HG02870 (cell line): Measurements from ENCODE around the gene SEBOX.

Experiments used
- ATAC-seq: cut with Tn5 transposase; IDR thresholded peaks from one replicate; pipeline ENCODE4 v1.9.1; 2021; ENCODE audit warnings: mild to moderate bottlenecking, moderate library complexity; ENCODE audit not compliant: unreplicated experiment

The SEBOX gene

DNA sequence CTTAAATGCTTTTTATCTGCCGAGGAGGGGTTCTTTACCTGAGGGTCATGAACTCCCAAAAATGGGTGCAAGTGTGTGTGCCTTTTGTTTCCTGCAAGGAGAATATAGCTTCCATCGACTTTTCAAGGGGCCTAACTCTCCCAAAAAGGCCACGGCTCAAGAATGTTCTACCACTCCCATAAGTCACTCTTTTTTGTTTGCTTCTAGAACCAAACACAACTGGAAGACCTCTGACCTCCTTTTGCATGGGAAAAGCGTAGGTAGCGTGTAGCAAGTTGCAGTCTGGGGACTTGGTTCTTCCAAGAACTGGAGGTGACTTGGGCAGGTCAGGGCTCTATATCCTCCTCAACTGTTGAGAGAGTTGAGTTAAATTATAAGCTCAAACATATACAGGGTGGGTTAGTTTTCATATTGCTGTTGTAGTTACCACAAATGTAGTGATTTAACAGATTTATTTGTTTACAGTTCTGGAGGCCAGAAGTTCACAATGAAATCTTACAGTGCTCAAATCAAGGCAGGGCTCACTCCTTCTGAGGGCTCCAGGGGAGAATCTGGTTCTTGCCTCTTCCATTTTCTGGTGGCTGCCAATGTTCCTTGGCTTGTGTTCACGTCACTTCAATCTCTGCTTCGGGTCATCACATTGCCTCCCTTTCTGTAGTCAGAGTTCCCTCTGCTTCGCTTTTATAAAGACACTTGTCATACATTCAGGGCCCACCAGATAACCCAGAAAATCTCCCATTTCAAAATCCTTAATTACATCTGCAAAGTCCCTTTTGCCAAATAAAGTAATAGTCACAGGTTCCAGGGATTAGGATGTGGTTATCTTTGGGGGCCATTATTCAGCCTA, 44.6 kb downstream of the SEBOX start:
- ATAC-seq: no peak

DNA sequence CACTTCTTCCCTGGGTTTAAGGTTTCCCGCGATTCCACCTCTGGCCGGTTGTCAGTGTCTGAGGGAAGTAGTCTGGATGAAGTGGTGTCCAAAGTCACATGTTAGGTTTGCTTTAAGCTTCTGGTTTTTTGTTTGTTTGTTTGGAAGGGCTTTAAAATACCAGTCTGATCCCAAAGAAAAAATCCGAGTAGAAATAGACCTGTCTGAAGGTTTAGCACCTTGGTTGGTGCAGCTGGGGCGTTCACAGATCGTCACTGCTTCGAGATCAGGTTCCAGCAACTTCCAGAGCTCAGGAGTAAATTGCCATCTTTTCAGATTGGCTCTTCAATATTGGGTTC, 45.4 kb downstream of the SEBOX start:
- no peak for ATAC-seq

DNA sequence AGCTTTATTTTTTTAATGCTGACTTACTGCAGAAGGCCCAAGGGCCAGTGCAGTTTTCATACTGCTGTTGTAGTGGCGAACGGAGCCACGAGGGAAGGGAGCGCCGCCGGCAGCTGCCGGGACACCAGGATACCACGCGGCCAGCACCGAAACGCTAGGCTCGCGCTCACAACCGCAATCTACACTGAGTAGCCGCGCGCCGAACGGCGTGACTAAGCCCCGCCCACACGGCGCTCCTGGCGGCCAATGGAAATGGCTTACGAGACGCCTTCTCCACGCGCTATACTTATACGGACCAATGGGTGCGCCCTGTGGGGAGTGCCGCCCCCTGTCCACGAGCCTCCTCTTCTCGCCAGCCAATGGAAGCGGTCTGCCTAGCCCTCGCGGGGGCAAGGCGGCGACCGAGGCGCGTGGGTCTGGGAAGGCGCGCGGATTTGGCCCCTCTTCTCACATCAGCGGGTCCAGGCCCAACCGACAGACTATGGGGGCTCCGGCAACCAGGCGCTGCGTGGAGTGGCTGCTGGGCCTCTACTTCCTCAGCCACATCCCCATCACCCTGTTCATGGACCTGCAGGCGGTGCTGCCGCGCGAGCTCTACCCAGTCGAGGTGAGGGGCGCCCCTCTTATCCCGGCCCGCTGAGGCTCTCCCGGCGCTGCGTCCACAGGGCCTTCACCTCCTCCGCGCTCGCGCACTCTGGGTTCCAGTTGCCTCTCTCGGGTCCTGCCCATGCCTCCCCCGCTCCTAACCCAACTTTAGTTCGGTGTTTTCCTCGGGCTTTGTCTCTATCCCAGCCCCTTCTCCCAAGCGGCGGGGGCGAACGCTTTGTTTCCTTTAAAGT, 46.0 kb downstream of the SEBOX start, which contains the start of gene TMEM97:
Gene TMEM97 (plus strand): TSS at position 442 of the 839 bp plus-strand sequence. CDS start 40 bp downstream, at position 482.
- peak; percentile 95 for ATAC-seq

DNA sequence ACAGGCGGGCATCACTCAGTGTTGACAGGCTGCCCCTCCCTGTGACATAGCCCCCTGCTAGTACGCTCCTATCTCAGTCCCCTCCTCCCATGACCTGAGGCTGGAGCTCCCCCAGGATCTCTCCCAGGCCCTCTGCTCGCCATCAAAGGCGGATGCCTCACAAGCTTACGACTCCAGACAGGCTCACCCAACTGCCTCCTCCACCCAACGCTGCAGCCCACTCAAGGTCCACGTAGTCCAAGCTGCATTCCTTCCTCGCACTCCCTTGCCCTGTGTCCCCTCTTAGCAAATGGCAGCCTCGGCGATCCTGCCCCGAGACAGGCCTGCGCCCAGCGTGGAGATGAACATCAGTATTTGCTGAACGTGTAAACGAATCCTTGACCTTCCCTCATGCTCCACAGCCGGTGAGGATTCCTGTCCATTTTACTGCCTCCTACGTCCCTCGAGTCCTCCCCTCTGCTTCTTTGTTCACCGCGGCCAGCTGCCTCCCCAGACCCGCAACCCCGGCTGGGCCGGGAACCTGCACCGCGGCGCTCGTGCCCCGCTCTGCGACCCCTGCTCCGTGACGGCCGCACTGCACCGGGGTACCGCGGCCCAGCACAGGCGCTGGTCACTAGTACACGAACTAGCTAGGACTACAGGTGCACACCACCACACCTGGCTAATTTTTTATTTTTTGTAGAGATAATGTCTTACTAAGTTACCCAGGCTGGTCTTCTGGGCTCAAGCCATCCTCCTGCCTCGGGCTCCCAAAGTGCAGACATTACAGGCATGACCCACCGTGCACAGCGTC, 46.8 kb downstream of the SEBOX start:
- no peak for ATAC-seq

DNA sequence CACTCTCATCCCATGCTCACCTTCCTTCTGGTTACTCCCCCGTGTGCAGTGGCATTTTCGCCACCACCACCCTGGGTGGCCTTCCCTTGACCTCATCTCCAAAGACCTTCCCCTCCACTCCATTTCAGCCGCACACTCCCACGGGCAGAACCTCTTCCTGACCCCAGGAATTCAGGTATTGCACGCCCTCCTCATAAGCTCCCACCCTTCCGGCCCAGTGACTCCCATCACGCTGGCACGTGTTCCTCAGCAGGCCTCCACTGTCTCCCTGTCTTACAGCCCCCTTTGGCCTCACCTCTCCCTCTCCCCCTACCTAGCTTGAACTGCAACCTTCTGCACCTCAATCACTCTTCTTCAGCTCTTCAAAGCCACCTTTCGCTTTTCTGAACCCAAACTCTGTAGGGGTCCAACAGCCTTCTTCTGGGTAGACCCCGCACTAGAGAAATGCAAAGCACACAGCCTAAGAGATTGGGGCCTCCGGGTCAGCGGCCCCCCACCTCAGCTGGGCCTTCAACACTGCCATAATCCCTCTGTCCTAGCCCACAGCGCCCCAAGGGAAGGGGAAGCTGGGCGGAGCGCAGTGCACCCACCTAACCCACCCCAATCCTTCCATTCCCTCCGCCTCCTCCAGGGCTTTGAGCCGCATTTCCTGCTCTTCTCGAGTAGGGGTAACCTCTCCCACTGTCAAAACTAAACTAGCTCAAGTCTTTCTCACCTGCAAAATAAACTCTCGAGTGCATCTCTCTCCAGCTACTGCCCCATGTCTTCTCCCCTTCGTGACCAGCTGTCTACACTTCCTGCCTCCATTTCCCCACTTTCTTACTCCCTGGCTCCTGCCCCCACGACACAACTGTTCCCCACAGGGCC, 47.7 kb downstream of the SEBOX start:
- ATAC-seq: no peak

DNA sequence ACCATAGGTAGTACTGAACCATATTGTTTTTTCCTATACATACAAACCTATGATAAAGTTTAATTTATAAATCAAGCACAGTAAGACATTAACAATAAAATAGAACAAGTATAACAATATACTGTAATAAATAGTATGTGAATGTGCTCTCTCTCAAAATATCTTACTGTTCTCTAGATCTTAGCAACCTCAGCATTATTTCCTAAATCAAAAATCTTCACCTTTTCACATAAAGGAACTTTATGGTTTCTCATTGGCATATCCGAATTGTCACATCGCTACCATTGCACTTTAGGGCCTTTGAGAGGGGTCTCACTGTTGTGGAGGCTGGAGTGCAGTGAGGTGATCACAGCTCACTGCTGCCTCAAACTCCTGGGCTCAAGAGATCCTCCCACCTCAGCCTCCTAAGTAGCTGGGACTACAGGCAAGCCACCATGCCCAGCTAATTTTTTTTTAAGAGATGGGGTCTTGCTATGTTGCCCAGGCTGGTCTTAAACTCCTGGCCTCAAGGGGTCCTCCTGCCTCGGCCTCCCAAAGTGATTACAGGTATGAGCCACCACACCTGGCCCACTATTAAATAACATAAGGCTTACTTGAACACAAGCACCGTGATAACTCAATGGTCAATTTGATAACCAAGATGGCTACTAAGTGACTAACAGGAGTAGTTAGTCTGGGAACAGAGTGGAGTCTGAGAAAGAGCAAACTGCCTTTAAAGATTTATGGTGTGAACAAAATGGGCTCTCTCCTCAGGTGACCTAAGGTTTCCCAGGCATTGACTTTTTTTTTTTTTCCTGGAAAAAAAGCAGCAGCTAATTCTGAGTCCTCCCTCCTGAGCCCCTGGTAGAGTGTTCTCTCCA, 48.9 kb downstream of the SEBOX start:
- ATAC-seq: no peak

DNA sequence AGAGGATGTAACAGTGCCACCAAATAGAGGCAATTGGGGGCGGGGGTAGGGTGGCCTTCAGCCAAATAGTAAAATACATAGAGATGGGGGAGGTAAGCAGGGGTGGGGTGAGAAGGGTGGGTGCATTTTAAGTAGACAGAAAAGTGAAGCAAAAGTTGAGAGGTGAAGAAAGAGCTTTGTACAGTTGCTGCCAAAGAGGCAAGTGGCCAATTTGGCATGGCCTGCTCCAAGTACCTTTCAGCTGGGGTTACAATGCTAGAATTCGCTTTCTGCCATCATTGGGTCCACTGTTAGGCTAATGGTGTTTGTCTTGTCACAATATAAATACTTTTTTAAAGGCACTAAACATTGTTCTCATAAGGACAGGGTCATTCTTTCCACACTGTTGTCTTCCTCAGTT, 51.2 kb downstream of the SEBOX start:
- ATAC-seq: no peak
